ENCODE data around the gene LIMK2. TPM values are rescaled to one million over a fixed set of nuclear protein-coding genes. Genes with fewer than 3 reads are reported as not detected.

The LIMK2 gene
- total RNA-seq, 6 experiments from 2014 or later = 27.9 to 31.4 (median 28.9) TPM

- H3K27me3 Mint-ChIP-seq (ENCODE audit: insufficient read depth) = peaks cover 1% of the 10 kb centered on the region; the same call in 1 of the 2 replicates
- H3K4me3 Mint-ChIP-seq = no peak overlapping the region
- H3K36me3 Mint-ChIP-seq (ENCODE audit: low read depth) = peaks cover 18% of the 10 kb centered on the region
- H3K27ac Mint-ChIP-seq = peak overlapping the region; percentile 25; the same call in 1 of the 2 replicates
- no peaks in the 10 kb centered on the region for H3K4me1 Mint-ChIP-seq (ENCODE audit: low read depth)
- no peak for DNase-seq
- TF ChIP-seq, protein P1, sequence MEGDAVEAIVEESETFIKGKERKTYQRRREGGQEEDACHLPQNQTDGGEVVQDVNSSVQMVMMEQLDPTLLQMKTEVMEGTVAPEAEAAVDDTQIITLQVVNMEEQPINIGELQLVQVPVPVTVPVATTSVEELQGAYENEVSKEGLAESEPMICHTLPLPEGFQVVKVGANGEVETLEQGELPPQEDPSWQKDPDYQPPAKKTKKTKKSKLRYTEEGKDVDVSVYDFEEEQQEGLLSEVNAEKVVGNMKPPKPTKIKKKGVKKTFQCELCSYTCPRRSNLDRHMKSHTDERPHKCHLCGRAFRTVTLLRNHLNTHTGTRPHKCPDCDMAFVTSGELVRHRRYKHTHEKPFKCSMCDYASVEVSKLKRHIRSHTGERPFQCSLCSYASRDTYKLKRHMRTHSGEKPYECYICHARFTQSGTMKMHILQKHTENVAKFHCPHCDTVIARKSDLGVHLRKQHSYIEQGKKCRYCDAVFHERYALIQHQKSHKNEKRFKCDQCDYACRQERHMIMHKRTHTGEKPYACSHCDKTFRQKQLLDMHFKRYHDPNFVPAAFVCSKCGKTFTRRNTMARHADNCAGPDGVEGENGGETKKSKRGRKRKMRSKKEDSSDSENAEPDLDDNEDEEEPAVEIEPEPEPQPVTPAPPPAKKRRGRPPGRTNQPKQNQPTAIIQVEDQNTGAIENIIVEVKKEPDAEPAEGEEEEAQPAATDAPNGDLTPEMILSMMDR (IDR thresholded peaks at IDR 0.05) = no peak
- H3K9me3 Mint-ChIP-seq = no peaks in the 10 kb centered on the region
Measured at GRCh38 chr22:31271026-31271425, 58.9 kb downstream of the LIMK2 start.

DNA sequence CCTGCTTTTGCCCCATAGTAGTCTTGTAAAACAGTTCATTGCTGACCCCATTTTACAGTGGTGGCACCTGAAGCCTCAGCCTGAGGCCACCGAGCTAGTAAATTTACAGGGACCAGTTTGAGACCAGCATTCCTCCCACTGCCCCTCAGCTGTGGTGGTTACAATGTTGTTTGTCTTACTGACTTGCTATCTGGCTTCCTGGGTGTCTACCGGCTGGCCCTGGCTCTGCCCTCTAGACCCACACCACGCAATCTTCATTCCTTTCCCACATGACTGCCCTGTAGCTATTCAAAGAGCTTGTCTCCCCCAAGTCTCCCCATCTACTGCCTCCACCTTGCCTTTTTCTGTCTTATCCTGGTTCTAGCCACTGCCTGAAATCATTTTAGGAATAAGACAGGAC lies 59.4 kb downstream of the LIMK2 start:
- Mint-ChIP-seq H3K9me3 (no peaks in the 10 kb centered on the region), H3K27ac (peak overlapping the region; percentile 37; the same call in 1 of the 2 replicates), H3K36me3 (ENCODE audit: low read depth) (peaks cover 18% of the 10 kb centered on the region), H3K4me1 (ENCODE audit: low read depth) (no peaks in the 10 kb centered on the region), H3K27me3 (ENCODE audit: insufficient read depth) (peaks cover 1% of the 10 kb centered on the region; the same call in 1 of the 2 replicates), H3K4me3 (no peak overlapping the region)
- no peak for DNase-seq
- TF ChIP-seq, protein P1 (IDR thresholded peaks at IDR 0.05) = no peak

- H3K27ac Mint-ChIP-seq = no peak overlapping the region
- H3K4me1 Mint-ChIP-seq (ENCODE audit: low read depth) = no peaks in the 10 kb centered on the region
- peaks cover 13% of the 10 kb centered on the region for H3K36me3 Mint-ChIP-seq (ENCODE audit: low read depth)
- DNase-seq = peak; percentile 54
- no peak overlapping the region for H3K4me3 Mint-ChIP-seq
- no peaks in the 10 kb centered on the region for H3K9me3 Mint-ChIP-seq
- TF ChIP-seq, protein P1 (IDR thresholded peaks at IDR 0.05) = peak; percentile 90
- peaks cover 1% of the 10 kb centered on the region; the same call in 1 of the 2 replicates for H3K27me3 Mint-ChIP-seq (ENCODE audit: insufficient read depth)
Measured at GRCh38 chr22:31272522-31273446, 60.7 kb downstream of the LIMK2 start.

DNA sequence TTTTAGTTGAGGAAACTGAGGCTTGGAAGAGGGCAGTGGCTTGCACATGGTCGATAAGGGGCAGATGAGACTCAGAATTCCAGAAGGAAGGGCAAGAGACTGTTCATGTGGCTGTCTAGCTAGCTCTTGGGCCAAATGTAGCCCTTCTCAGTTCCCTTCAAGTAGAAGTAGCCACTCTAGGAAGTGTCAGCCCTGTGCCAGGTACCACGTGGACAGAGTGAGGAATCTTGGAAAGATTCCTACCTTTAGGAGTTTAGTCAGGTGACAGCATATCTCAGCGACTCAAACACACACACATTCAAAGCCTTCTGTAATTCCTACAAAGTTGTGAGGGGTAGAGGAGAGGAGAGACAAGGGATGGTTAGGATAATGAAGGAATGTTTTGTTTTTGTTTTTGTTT lies 61.9 kb downstream of the LIMK2 start:
- TF ChIP-seq, protein P1 (IDR thresholded peaks at IDR 0.05) = no peak
- H3K27ac Mint-ChIP-seq = no peak overlapping the region
- peaks cover 1% of the 10 kb centered on the region; the same call in 1 of the 2 replicates for H3K27me3 Mint-ChIP-seq (ENCODE audit: insufficient read depth)
- peaks cover 5% of the 10 kb centered on the region; the same call in 1 of the 2 replicates for H3K36me3 Mint-ChIP-seq (ENCODE audit: low read depth)
- H3K9me3 Mint-ChIP-seq = no peaks in the 10 kb centered on the region
- H3K4me3 Mint-ChIP-seq = no peak overlapping the region
- no peak for DNase-seq
- no peaks in the 10 kb centered on the region for H3K4me1 Mint-ChIP-seq (ENCODE audit: low read depth)

DNA sequence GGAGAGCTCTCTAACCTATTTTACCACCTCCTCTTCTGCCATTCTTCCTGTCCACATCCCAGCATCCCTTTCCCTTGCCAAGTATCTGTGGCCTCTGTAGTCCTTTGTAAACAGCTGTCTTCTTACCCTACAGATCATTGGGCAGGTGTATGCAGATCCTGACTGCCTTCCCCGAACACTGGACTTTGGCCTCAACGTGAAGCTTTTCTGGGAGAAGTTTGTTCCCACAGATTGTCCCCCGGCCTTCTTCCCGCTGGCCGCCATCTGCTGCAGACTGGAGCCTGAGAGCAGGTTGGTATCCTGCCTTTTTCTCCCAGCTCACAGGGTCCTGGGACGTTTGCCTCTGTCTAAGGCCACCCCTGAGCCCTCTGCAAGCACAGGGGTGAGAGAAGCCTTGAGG lies 62.9 kb downstream of the LIMK2 start:
- H3K4me1 Mint-ChIP-seq (ENCODE audit: low read depth) = no peaks in the 10 kb centered on the region
- peaks cover 1% of the 10 kb centered on the region; the same call in 1 of the 2 replicates for H3K27me3 Mint-ChIP-seq (ENCODE audit: insufficient read depth)
- no peaks in the 10 kb centered on the region for H3K9me3 Mint-ChIP-seq
- no peak overlapping the region for H3K27ac Mint-ChIP-seq
- H3K36me3 Mint-ChIP-seq (ENCODE audit: low read depth) = peaks cover 5% of the 10 kb centered on the region; the same call in 1 of the 2 replicates
- TF ChIP-seq, protein P1 (IDR thresholded peaks at IDR 0.05) = no peak
- DNase-seq = no peak
- no peak overlapping the region for H3K4me3 Mint-ChIP-seq

All from HFFc6 (cell line).